ENCODE results near the gene CBX4.
A peak's percentile ranks its signal among the peaks of the same experiment; 100 is the strongest.

Gene CBX4

GRCh38 chr17:79814127-79814973, 24.9 kb downstream of the CBX4 start:
- CTCF ChIA-PET: interaction anchor here (0.9 kb wide), 1 partner anchor 16 kb away, joined by 3 read pairs; no protein-coding TSS in a partner anchor
- Histone ChIP-seq H3K4me1 (ENCODE audit: control insufficient read depth, insufficient read depth, low read length) (peaks cover 17% of the 10 kb centered on the region), H3K4me3 (ENCODE audit: low read depth, low read length) (no peak overlapping the region), H3K27ac (ENCODE audit: extremely low read depth, low read depth, low read length) (no peak overlapping the region; the same call in 1 of the 2 replicates), H3K9me3 (ENCODE audit: control insufficient read depth, insufficient read depth, low read depth, low read length) (no peaks in the 10 kb centered on the region), H3K36me3 (ENCODE audit: control insufficient read depth in 2 of 2, insufficient read depth in 1 of 2, low read length in 2 of 2) (no peaks in the 10 kb centered on the region)
- POLR2A ChIA-PET: interaction anchor here (0.6 to 5.4 kb wide), 6 partner anchors 10 to 663 kb away, joined by 3 to 61 read pairs (median 3); partner anchors contain the start of genes CBX4 and CBX8
- TF ChIP-seq ZNF513 (tag by site-specific recombination; IDR thresholded peaks at IDR 0.05): no peak
- TF ChIP-seq ZBTB8A (tag by site-specific recombination; IDR thresholded peaks at IDR 0.05): 0 out of 2 replicates have a peak, but pooled peaks have one; percentile 20
- no peak for TF ChIP-seq ZNF596 (tag by site-specific recombination; IDR thresholded peaks at IDR 0.05)
- TF ChIP-seq ZNF114 (tag by site-specific recombination; IDR thresholded peaks at IDR 0.05): no peak
- TF ChIP-seq MZF1 (tag by site-specific recombination; IDR thresholded peaks at IDR 0.05; ENCODE audit: borderline replicate concordance): no peak
- TF ChIP-seq, protein P1, sequence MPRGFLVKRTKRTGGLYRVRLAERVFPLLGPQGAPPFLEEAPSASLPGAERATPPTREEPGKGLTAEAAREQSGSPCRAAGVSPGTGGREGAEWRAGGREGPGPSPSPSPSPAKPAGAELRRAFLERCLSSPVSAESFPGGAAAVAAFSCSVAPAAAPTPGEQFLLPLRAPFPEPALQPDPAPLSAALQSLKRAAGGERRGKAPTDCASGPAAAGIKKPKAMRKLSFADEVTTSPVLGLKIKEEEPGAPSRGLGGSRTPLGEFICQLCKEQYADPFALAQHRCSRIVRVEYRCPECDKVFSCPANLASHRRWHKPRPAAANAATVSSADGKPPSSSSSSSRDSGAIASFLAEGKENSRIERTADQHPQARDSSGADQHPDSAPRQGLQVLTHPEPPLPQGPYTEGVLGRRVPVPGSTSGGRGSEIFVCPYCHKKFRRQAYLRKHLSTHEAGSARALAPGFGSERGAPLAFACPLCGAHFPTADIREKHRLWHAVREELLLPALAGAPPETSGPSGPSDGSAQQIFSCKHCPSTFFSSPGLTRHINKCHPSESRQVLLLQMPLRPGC (tag by site-specific recombination; IDR thresholded peaks at IDR 0.05): no peak
- no peak for TF ChIP-seq HOXD13 (CRISPR knock-in tag; IDR thresholded peaks at IDR 0.05; ENCODE audit: borderline replicate concordance)
- no peak for TF ChIP-seq PRDM4 (tag by site-specific recombination; IDR thresholded peaks at IDR 0.05)
- peak; percentile 69 for TF ChIP-seq IKZF3 (tag by site-specific recombination; IDR thresholded peaks at IDR 0.05)
- TF ChIP-seq, protein P2, sequence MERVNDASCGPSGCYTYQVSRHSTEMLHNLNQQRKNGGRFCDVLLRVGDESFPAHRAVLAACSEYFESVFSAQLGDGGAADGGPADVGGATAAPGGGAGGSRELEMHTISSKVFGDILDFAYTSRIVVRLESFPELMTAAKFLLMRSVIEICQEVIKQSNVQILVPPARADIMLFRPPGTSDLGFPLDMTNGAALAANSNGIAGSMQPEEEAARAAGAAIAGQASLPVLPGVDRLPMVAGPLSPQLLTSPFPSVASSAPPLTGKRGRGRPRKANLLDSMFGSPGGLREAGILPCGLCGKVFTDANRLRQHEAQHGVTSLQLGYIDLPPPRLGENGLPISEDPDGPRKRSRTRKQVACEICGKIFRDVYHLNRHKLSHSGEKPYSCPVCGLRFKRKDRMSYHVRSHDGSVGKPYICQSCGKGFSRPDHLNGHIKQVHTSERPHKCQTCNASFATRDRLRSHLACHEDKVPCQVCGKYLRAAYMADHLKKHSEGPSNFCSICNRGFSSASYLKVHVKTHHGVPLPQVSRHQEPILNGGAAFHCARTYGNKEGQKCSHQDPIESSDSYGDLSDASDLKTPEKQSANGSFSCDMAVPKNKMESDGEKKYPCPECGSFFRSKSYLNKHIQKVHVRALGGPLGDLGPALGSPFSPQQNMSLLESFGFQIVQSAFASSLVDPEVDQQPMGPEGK (tag by site-specific recombination; IDR thresholded peaks at IDR 0.05): peak; percentile 5; the same call in 1 of the 2 replicates
- no peak for TF ChIP-seq ZNF558 (tag by site-specific recombination; IDR thresholded peaks at IDR 0.05)
- no peak for TF ChIP-seq ZBTB21 (tag by site-specific recombination; IDR thresholded peaks at IDR 0.05)

DNA sequence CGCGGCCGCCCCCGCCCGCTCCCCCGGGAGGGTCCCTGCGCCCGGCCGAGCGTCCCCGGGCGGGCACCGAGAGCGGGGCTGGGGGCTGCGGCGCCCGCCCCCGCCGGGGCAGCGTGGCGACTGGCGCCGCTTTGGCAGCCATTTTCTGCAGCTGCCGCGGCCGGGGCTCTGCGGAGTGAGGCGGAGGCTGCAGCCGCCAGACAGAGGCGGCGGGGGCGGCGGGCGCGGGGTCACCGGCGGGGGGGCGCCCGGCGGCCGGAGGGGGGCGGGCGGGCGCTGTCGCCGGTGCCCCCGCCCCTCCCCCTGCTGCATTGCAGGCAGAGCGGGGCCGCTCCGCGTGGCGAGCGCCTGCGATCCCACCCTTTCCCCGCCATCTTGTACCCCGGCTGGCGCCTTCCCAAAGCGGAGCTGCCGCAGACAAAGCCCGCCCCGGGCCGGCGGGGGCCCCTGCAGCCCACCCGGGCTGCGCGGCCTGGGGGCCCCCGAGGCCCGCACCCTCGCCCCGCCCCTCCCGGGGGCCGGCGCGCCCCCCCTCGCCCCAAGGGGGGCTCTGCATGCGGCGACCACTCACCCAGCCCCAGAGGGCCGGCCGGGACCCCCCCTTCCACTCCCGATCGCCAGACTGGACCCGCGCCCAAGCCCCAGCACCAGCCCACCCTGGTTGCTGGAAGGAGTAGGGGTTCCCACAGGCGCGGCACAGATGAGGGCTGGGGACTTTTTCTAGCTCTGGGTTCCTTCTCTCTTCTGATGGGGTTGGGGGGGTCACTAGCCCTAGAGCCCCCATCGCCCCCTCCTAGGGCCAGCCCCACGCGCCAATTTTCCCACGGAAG, 25.7 kb downstream of the CBX4 start:
- POLR2A ChIA-PET: interaction anchor here (0.5 to 5.4 kb wide), 7 partner anchors 11 to 664 kb away, joined by 3 to 74 read pairs (median 4); partner anchors contain the start of genes CBX4 and CBX8
- Histone ChIP-seq H3K27ac (ENCODE audit: extremely low read depth, low read depth, low read length) (peak overlapping the region; percentile 80; the same call in 1 of the 2 replicates), H3K9me3 (ENCODE audit: control insufficient read depth, insufficient read depth, low read depth, low read length) (no peaks in the 10 kb centered on the region), H3K4me1 (ENCODE audit: control insufficient read depth, insufficient read depth, low read length) (peaks cover 17% of the 10 kb centered on the region), H3K4me3 (ENCODE audit: low read depth, low read length) (peak overlapping the region; percentile 8), H3K36me3 (ENCODE audit: control insufficient read depth in 2 of 2, insufficient read depth in 1 of 2, low read length in 2 of 2) (no peaks in the 10 kb centered on the region)
- CTCF ChIA-PET: interaction anchor here (0.7 to 1.6 kb wide), 8 partner anchors 11 to 70 kb away, joined by 3 to 5 read pairs (median 4); no protein-coding TSS in a partner anchor
- TF ChIP-seq, protein P2 (tag by site-specific recombination; IDR thresholded peaks at IDR 0.05): peak; percentile 75
- TF ChIP-seq GLI2 (tag by site-specific recombination; IDR thresholded peaks at IDR 0.05; ENCODE audit: borderline replicate concordance, low read depth) (no peak), ZNF341 (tag by site-specific recombination; IDR thresholded peaks at IDR 0.05; ENCODE audit: low read depth) (0 out of 2 replicates have a peak, but pooled peaks have one; percentile 26), ZNF335 (tag by site-specific recombination; conservative IDR thresholded peaks at IDR 0.05) (0 out of 2 replicates have a peak, but pooled peaks have one; percentile 17), KLF16 (tag by site-specific recombination; IDR thresholded peaks at IDR 0.05) (no peak), GLIS2 (tag by site-specific recombination; IDR thresholded peaks at IDR 0.05) (peak; percentile 50), ZNF623 (tag by site-specific recombination; IDR thresholded peaks at IDR 0.05) (no peak), ZBTB21 (tag by site-specific recombination; IDR thresholded peaks at IDR 0.05) (no peak), OSR2 (tag by site-specific recombination; IDR thresholded peaks at IDR 0.05) (no peak)
